ENCODE data around the gene RALA.

DNA sequence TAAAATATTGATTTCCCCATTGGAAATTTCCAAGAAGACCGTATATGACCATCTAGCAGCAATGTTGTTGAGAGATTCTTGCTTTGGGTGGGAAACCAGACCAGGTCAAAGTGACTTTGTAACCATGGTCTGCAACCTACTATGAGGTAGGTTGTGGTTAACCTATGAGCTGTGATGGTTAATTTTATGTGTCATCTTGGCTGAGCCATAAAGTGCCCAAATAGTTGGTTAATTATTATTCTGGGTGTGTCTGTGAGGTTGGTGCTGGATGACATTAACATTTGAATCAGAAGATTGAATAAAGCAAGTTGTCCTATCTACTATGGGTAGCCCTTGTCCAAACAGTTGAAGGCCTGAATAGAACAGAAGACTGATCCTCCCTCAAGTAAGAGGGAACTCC, 18.3 kb upstream of the RALA start:
- TF ChIP-seq, protein P1, sequence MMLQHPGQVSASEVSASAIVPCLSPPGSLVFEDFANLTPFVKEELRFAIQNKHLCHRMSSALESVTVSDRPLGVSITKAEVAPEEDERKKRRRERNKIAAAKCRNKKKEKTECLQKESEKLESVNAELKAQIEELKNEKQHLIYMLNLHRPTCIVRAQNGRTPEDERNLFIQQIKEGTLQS (IDR thresholded peaks at IDR 0.05): no peak
- no peak for TF ChIP-seq TAF1 (conservative IDR thresholded peaks at IDR 0.05)
- TF ChIP-seq, protein P2, sequence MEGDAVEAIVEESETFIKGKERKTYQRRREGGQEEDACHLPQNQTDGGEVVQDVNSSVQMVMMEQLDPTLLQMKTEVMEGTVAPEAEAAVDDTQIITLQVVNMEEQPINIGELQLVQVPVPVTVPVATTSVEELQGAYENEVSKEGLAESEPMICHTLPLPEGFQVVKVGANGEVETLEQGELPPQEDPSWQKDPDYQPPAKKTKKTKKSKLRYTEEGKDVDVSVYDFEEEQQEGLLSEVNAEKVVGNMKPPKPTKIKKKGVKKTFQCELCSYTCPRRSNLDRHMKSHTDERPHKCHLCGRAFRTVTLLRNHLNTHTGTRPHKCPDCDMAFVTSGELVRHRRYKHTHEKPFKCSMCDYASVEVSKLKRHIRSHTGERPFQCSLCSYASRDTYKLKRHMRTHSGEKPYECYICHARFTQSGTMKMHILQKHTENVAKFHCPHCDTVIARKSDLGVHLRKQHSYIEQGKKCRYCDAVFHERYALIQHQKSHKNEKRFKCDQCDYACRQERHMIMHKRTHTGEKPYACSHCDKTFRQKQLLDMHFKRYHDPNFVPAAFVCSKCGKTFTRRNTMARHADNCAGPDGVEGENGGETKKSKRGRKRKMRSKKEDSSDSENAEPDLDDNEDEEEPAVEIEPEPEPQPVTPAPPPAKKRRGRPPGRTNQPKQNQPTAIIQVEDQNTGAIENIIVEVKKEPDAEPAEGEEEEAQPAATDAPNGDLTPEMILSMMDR (IDR thresholded peaks at IDR 0.05; ENCODE audit: low read depth, low read length, missing input control): no peak
- TF ChIP-seq JUND (IDR thresholded peaks at IDR 0.05): no peak
- TF ChIP-seq, protein P3, sequence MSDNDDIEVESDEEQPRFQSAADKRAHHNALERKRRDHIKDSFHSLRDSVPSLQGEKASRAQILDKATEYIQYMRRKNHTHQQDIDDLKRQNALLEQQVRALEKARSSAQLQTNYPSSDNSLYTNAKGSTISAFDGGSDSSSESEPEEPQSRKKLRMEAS (IDR thresholded peaks at IDR 0.05): no peak
- TF ChIP-seq, protein P4, sequence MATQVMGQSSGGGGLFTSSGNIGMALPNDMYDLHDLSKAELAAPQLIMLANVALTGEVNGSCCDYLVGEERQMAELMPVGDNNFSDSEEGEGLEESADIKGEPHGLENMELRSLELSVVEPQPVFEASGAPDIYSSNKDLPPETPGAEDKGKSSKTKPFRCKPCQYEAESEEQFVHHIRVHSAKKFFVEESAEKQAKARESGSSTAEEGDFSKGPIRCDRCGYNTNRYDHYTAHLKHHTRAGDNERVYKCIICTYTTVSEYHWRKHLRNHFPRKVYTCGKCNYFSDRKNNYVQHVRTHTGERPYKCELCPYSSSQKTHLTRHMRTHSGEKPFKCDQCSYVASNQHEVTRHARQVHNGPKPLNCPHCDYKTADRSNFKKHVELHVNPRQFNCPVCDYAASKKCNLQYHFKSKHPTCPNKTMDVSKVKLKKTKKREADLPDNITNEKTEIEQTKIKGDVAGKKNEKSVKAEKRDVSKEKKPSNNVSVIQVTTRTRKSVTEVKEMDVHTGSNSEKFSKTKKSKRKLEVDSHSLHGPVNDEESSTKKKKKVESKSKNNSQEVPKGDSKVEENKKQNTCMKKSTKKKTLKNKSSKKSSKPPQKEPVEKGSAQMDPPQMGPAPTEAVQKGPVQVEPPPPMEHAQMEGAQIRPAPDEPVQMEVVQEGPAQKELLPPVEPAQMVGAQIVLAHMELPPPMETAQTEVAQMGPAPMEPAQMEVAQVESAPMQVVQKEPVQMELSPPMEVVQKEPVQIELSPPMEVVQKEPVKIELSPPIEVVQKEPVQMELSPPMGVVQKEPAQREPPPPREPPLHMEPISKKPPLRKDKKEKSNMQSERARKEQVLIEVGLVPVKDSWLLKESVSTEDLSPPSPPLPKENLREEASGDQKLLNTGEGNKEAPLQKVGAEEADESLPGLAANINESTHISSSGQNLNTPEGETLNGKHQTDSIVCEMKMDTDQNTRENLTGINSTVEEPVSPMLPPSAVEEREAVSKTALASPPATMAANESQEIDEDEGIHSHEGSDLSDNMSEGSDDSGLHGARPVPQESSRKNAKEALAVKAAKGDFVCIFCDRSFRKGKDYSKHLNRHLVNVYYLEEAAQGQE (IDR thresholded peaks at IDR 0.05): no peak
- TF ChIP-seq GABPA (IDR thresholded peaks at IDR 0.05 in 1 of 2, conservative IDR thresholded peaks at IDR 0.05 in 1 of 2): no peak
- TF ChIP-seq SP1 (IDR thresholded peaks at IDR 0.05): no peak
- no peak for TF ChIP-seq RAD21 (IDR thresholded peaks at IDR 0.05)
- TF ChIP-seq YY1 (IDR thresholded peaks at IDR 0.05): no peak
- TF ChIP-seq EGR1 (IDR thresholded peaks at IDR 0.05; ENCODE audit: low read depth in 2 of 2): no peak
- TF ChIP-seq RXRA (IDR thresholded peaks at IDR 0.05): no peak

All from liver (tissue), 3 donors.